ENCODE measurements around the gene RAB38. TPM values are rescaled to one million over a fixed set of nuclear protein-coding genes. Genes with fewer than 3 reads are reported as not detected.

Gene RAB38
- total and polyA plus RNA-seq, 2 donors (not counting 1 experiment from before 2014, with no cell fraction given), result 1.9 to 10.1 TPM

- no peak for DNase-seq (ENCODE audit: low read depth in 2 of 2)
- no peak overlapping the region for H3K9ac ChIP-seq (ENCODE audit: insufficient read depth, low read length)
- H2AFZ ChIP-seq (ENCODE audit: low read length), result no peak overlapping the region
- H4K20me1 ChIP-seq (ENCODE audit: control insufficient read depth, extremely low read depth, insufficient read depth, low read length), result no peaks in the 10 kb centered on the region
- H3K4me1 ChIP-seq (ENCODE audit: control insufficient read depth, extremely low read depth, insufficient read depth, low read length), result no peaks in the 10 kb centered on the region
- H3K4me3 ChIP-seq (replicated peaks in 1 of 4; ENCODE audit: control extremely low read depth in 1 of 4, insufficient read depth in 1 of 4, low read depth in 3 of 4, low read length in 4 of 4), result no peak overlapping the region
- no peaks in the 10 kb centered on the region for H3K27me3 ChIP-seq (ENCODE audit: control insufficient read depth, insufficient read depth, low read length)
- no peaks in the 10 kb centered on the region for H3K36me3 ChIP-seq (ENCODE audit: control insufficient read depth, insufficient read depth, low read length)
- no peaks in the 10 kb centered on the region for H3K9me3 ChIP-seq (ENCODE audit: control insufficient read depth, insufficient read depth, low read depth, low read length)
- TF ChIP-seq, protein P1, sequence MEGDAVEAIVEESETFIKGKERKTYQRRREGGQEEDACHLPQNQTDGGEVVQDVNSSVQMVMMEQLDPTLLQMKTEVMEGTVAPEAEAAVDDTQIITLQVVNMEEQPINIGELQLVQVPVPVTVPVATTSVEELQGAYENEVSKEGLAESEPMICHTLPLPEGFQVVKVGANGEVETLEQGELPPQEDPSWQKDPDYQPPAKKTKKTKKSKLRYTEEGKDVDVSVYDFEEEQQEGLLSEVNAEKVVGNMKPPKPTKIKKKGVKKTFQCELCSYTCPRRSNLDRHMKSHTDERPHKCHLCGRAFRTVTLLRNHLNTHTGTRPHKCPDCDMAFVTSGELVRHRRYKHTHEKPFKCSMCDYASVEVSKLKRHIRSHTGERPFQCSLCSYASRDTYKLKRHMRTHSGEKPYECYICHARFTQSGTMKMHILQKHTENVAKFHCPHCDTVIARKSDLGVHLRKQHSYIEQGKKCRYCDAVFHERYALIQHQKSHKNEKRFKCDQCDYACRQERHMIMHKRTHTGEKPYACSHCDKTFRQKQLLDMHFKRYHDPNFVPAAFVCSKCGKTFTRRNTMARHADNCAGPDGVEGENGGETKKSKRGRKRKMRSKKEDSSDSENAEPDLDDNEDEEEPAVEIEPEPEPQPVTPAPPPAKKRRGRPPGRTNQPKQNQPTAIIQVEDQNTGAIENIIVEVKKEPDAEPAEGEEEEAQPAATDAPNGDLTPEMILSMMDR (conservative IDR thresholded peaks at IDR 0.05 in 1 of 2, IDR thresholded peaks at IDR 0.05 in 1 of 2; ENCODE audit: low read depth in 1 of 2, low read length in 2 of 2), result no peak
- TF ChIP-seq EZH2 (IDR thresholded peaks at IDR 0.05; ENCODE audit: low read length, missing control alignments), result no peak
- no peak overlapping the region for H3K27ac ChIP-seq (ENCODE audit: insufficient read depth, low read length)
- no peaks in the 10 kb centered on the region for H3K79me2 ChIP-seq (ENCODE audit: control insufficient read depth, insufficient read depth, low read length)
- H3K4me2 ChIP-seq (ENCODE audit: extremely low read depth, insufficient read depth, low read length), result no peak overlapping the region
These were observed 6.5 kb upstream of the RAB38 start for GRCh38 chr11:88181776-88182175.

DNA sequence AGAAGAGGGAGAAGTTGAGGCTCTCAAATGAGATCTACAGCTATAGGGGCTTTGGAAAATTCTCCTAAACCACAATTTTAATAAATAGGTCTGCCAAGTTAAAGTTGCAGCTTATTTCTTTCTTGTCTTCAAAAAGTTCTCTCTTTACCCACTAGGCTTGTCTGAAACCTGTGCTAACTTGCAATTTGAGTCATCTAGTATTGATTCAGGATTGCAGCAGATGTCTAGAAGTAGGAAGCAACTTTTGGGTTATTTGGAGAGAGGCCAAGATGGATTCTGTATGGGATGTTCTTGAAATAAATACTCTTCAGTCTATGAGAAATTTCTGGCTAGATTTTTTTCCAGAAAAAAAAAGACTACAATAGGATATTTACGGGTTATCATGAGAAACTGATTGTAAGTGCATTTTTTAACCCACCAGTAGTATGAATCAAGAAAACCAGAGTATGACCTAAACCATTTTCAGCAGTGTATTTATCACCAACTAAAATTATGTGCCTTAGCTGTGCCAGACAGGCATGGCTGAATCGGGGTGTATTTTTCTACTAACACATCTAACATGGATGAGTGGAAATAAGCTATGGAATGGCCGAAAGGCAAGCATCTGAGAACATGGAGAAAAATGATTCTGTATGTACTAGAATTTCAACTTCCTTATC is 4.9 kb upstream of the RAB38 start:
- Histone ChIP-seq H3K9me3 (ENCODE audit: control insufficient read depth, insufficient read depth, low read depth, low read length) (no peaks in the 10 kb centered on the region), H3K9ac (ENCODE audit: insufficient read depth, low read length) (no peak overlapping the region), H3K4me1 (ENCODE audit: control insufficient read depth, extremely low read depth, insufficient read depth, low read length) (no peaks in the 10 kb centered on the region), H3K27ac (ENCODE audit: insufficient read depth, low read length) (no peak overlapping the region), H3K36me3 (ENCODE audit: control insufficient read depth, insufficient read depth, low read length) (no peaks in the 10 kb centered on the region), H2AFZ (ENCODE audit: low read length) (no peak overlapping the region), H3K4me3 (replicated peaks in 1 of 4; ENCODE audit: control extremely low read depth in 1 of 4, insufficient read depth in 1 of 4, low read depth in 3 of 4, low read length in 4 of 4) (no peak overlapping the region), H3K79me2 (ENCODE audit: control insufficient read depth, insufficient read depth, low read length) (no peaks in the 10 kb centered on the region), H4K20me1 (ENCODE audit: control insufficient read depth, extremely low read depth, insufficient read depth, low read length) (no peaks in the 10 kb centered on the region), H3K4me2 (ENCODE audit: extremely low read depth, insufficient read depth, low read length) (no peak overlapping the region), H3K27me3 (ENCODE audit: control insufficient read depth, insufficient read depth, low read length) (no peaks in the 10 kb centered on the region)
- TF ChIP-seq EZH2 (IDR thresholded peaks at IDR 0.05; ENCODE audit: low read length, missing control alignments), result no peak
- TF ChIP-seq, protein P1 (conservative IDR thresholded peaks at IDR 0.05 in 1 of 2, IDR thresholded peaks at IDR 0.05 in 1 of 2; ENCODE audit: low read depth in 1 of 2, low read length in 2 of 2), result peak in 1 of 2 donors; percentile 9
- peak; percentile 7 to 83 for DNase-seq (ENCODE audit: low read depth in 2 of 2)

DNA sequence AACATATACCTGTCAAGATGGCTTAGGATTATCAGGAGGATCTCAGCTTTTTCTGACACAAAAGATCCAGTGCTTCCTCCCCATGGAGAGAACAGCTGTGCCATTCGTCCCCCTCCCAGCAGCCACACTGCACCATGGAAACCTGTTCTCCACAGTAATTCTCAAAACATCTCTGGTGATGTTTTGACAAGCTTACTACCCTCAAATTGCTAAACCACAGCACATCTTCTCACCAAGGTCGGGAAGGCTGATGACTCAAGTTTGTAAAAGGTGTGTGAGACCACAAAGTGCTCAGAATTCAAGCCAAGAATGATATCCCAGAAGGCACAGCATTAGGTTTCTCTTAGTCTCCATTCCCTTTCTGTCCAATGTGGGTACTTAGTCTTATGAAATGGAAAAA is 3.9 kb upstream of the RAB38 start:
- H3K4me2 ChIP-seq (ENCODE audit: extremely low read depth, insufficient read depth, low read length), result no peak overlapping the region
- no peak overlapping the region for H3K9ac ChIP-seq (ENCODE audit: insufficient read depth, low read length)
- no peaks in the 10 kb centered on the region for H3K27me3 ChIP-seq (ENCODE audit: control insufficient read depth, insufficient read depth, low read length)
- no peaks in the 10 kb centered on the region for H3K4me1 ChIP-seq (ENCODE audit: control insufficient read depth, extremely low read depth, insufficient read depth, low read length)
- H4K20me1 ChIP-seq (ENCODE audit: control insufficient read depth, extremely low read depth, insufficient read depth, low read length), result no peaks in the 10 kb centered on the region
- DNase-seq (ENCODE audit: low read depth in 2 of 2), result peak in 1 of 2 donors; percentile 85
- no peaks in the 10 kb centered on the region for H3K79me2 ChIP-seq (ENCODE audit: control insufficient read depth, insufficient read depth, low read length)
- no peak overlapping the region for H3K4me3 ChIP-seq (replicated peaks in 1 of 4; ENCODE audit: control extremely low read depth in 1 of 4, insufficient read depth in 1 of 4, low read depth in 3 of 4, low read length in 4 of 4)
- H3K9me3 ChIP-seq (ENCODE audit: control insufficient read depth, insufficient read depth, low read depth, low read length), result no peaks in the 10 kb centered on the region
- H3K36me3 ChIP-seq (ENCODE audit: control insufficient read depth, insufficient read depth, low read length), result no peaks in the 10 kb centered on the region
- TF ChIP-seq EZH2 (IDR thresholded peaks at IDR 0.05; ENCODE audit: low read length, missing control alignments), result no peak
- TF ChIP-seq, protein P1 (conservative IDR thresholded peaks at IDR 0.05 in 1 of 2, IDR thresholded peaks at IDR 0.05 in 1 of 2; ENCODE audit: low read depth in 1 of 2, low read length in 2 of 2), result no peak
- no peak overlapping the region for H3K27ac ChIP-seq (ENCODE audit: insufficient read depth, low read length)
- H2AFZ ChIP-seq (ENCODE audit: low read length), result no peak overlapping the region

Data from fibroblast of lung (primary cell).